GM21737 (cell line): ENCODE data around the gene ECSIT.

Experiments used
- ATAC-seq: cut with Tn5 transposase; IDR thresholded peaks from one replicate; pipeline ENCODE4 v1.9.1; 2021; ENCODE audit warnings: mild to moderate bottlenecking, moderate library complexity; ENCODE audit not compliant: unreplicated experiment

The ECSIT gene

DNA sequence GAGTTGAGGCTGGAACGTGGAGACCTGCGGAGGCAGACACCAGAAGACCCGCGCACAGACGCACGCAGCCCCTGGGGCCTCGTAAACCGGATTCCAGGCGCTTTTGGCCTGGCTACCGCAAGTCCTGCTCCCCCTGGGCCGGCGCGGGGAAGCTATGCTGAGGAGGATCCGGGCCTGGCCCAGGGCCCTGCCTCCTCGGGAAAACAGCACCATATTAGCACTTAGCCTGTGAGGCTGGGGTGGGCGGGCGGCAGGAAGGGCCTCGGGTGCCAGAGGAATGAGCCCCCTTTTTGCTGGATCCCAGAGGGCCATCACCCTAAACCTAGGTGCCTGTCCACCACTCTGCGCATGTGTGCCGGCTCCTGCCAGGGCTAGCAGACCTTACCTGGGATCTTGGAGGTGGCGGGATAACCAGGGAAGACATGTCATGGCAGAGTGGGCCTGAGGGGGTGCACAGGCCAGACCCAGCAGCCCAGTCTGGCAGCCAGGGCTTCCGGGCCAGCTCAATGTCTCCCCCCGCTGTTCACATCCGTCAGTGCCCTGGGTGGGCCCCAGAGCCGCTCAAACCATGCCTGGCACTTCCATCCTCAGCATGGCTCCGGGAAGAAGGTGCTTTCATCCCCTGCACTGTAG is 22.8 kb upstream of the ECSIT start:
- ATAC-seq = no peak

DNA sequence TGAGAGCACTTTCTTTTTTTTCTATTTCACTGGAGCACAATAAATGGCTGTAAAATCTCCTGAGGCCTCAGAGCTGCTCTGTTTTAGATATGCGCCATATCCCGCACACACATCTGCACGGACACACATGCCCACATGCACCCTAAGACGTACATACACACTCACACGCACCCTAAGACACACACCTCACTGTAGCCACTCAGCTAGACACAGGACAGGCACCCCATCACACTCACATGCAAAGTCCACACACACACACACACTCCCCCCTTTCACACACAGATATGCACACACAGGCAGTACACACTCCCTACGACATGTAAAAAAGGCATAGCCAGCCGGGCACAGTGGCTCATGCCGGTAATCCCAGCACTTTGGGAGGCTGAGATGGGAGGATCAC is 21.3 kb upstream of the ECSIT start:
- ATAC-seq = no peak

DNA sequence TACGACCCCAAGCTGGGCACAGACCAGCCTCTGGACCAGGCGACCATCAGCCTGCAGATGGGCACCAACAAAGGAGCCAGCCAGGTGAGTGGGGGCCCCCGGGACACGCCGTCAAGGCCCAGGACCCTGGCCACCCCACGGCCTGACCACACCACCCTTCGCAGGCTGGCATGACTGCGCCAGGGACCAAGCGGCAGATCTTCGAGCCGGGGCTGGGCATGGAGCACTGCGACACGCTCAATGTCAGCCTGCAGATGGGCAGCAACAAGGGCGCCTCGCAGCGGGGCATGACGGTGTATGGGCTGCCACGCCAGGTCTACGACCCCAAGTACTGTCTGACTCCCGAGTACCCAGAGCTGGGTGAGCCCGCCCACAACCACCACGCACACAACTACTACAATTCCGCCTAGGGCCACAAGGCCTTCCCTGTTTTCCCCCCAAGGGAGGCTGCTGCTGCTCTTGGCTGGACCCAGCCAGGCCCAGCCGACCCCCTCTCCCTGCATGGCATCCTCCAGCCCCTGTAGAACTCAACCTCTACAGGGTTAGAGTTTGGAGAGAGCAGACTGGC is 20.5 kb upstream of the ECSIT start:
- ATAC-seq = no peak

DNA sequence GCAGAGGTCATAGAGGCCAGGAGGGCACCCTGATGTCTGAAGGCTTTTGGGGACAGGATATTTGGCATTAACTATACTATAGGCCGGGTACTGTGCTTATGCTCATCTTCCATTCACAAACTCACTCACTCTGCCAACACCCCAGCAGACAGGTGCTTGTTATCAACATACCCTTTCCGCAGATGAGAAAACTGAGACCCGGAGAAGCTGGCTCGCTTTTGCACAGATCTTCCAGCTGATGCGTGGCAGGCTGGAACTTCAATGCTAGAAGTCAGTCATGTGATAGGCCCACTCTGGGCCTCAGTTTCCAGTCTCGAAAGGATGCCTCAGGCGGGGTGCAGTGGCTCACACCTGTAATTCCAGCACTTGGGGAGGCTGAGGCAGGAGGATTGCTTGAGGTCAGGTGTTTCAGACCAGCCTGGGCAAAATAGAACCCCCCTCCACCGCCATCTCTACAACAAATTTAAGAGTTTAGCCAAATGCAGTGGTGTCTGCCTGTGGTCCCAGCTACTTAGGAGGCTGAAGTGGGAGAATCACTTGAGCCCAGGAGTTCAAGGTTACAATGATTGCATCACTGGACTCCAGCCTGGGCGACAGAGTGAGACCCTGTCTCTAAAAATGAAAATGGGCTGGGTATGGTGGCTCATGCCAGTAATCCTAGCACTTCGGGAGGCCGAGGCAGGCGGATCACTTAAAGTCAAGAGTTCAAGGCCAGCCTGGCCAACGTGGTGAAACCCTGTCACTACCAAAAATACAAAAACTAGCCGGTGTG is 19.2 kb upstream of the ECSIT start:
- no peak for ATAC-seq

DNA sequence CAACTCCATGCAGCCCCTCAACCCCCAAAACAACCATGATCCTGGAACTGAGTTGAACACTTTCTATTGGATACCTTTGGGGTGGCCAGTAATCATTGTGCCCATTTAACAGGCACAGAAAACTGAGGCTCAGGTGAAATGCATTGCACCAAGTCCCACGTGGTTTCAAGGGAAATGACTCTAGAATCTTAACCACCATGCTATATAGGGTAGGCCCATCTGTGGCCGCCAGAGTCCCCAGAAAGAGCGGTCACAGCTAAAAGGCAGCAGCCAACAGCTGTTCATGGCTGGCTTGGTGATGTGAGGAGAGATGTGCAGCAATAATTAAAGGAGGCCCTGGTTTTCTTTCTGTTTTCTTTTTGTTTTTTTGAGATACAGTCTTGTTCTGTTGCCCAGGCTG is 12.3 kb upstream of the ECSIT start:
- ATAC-seq = no peak

DNA sequence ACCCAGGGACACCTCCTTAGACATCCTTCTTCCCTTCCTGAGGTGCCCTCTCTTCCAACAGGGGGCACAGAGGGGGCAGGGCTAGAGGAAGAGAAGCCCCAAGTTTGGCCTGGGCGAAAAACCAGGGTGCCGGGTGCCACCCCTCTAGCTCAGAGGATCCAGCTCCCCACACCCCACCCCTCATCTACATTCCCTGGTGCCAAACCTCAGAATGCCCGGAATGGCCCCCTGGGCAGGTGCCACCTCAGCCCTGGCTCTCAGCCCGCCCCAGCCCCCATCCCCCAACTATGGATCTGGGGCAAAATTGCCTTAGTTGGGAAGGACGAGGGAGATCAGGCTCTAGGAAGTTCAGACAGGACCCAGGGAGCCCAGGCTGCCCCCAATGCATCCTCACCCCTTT is 11.7 kb upstream of the ECSIT start:
- ATAC-seq = no peak

DNA sequence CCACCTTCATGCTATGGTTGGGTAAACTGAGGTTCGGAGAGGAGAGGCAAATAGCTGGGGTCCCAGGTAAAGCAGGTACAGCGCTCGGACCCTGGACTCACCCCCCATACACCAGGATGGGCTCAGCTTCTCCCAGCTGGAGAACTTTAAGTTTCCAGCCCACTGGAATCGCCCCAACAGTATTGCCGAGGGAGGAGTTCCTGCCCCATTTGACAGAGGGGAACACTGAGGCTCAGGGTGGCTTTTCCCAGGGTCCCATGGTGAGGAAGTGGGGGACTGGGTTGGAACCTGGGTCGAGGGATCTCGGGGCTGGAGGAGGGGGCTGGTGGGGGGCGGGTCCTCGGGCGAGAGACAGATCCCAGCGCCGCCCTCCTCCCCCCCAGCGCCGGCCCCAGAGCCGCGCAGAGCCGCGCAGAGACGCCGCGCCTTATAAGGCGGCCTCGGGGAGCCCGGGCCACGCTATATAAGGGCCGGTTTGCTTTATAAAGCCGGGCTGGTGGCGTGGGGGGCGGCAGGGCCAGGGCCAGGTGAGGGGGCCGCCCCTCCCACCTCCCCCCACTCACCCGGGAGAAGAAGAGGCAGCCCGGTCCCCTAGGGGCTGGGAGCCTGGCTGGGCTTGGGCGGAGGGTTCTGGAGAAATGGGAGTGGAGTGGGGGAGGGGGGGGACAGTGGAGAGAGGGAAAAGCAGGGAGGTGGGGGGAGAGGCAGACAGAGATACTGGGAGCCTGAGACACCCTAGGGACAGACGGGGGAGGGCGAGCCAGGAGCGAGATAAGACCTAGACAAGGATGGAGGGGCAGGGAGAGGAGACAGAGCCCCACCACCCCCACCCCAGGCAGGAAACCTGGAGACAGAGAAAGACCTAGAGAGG is 10.8 kb upstream of the ECSIT start:
- no peak for ATAC-seq

DNA sequence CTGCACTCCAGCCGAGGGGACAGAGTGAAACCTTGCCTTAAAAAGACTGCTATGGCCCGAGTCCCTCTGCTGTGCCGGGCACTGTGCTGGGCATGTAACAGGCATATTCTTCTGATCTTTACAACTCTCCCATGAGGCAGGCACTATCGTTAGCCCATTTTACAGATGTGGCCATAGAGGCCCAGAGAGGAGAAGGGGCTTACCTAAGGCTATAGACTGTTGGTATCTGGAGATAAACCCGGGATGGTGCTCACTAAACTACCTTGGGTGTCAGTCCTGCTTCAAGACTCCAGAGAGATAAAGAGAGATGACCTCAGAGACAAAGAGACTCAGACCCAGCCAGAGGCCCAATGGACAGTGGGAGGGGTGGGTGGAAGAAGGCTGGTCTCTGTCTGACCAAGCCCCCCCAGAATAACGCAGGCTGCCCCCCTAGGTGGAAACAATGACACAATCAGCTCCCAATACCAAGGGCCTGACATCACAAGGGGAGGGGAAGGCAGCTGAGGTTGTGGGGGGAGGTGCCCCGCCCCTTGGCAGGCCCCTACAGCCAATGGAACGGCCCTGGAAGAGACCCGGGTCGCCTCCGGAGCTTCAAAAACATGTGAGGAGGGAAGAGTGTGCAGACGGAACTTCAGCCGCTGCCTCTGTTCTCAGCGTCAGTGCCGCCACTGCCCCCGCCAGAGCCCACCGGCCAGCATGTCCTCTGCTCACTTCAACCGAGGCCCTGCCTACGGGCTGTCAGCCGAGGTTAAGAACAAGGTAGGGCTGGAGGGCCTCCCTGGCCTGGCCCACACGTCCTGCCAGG is 9.5 kb upstream of the ECSIT start, which contains the start of gene CNN1:
Gene CNN1, plus strand, starts transcription at position 620 of the 805 bp plus-strand sequence. Its CDS starts 77 bp downstream, at position 697.
- no peak for ATAC-seq

DNA sequence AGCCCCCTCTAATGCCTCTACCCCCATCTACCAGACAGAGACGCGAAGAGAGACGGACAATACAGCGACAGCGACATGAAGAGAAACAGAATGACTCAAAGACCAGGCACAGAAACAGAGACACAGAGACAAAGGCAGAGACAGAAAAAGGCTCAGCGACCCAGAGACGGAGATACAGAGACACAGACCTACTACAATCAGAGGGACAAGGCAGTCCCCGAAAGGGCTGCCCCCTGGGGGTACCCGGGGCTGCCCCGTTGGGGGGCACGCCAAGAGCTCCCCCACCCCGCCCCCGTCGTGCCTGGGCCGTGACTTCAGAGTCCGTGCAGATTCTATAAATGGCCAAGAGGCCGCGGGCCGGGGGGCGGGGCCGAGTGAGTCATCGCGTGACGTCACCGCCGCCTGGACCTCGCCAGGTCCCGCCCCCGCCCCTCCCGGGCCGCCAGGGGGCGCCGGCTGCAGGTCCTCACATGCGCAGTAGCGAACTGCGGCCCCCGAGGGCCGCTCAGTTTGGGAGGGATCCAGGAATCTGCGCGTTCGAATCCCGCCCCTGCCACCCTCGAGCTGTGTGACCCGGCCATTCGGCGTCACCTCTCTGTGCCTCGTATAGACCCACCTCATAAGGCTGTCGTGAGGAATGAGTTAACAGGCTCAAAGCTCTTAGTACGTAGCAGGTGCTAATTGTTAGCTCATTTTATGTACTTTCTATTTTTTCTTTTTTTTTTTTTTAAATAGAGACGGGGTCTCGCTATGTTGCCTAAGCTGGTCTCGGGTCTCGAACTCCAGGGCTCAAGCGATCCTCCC is 7.1 kb upstream of the ECSIT start:
- peak; percentile 54 for ATAC-seq

DNA sequence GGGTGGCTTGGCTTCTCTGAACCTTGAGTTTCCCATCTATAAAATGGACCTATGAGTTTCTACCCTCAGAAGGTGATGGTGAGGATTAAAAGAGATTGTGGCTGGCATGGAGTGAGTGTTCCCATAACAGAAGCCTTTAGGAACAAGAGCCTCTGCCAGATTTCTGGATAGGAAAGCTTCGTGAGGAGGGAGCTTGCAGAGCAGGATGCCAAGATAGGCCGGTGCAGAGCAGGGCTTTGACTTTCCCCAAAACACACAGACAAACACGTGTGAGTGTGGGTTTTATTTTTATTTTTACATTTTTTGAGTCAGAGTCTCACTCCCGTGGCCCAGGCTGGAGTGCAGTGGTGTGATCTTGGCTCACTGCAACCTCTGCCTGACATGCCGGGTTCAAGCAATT is 6.0 kb upstream of the ECSIT start:
- no peak for ATAC-seq

DNA sequence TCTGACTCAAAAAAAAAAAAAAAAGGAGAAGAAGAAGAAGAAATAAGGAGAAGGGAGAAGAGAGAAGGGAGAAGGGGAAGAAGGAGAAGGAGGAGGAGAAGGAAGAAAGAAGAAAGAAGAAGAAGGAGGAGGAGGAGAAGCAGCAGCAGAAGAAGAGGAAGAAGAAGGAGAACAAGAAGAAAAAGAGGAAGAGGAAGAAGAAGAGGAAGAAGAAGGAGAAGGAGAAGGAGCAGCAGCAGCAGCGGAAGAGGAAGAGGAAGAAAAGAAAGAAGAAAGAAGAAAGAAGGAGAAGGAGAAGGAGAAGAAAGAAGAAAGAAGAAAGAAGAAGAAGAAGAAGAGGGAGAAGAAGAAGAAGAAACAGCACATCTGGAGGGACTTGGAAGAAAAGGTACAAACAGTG is 5.6 kb upstream of the ECSIT start:
- ATAC-seq = no peak

DNA sequence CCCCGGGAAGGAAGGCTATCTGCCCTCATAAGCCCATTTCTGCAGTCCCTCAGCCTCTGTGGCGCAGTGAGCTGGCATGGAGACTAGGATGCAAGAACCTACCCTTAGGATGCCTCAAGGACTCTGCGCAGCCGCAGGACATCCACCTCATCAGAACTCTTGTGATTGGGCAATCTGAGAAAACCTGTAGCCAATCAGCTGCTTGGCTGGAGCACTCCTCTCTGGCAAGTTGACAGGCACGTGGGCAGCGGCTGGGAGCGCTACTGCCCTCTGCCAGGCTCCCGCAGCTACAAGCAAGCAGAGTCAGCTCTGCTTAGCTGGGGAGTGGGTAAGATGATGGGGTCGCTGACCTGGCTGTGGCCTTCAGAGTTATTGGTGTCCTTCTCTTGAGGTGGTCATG is 1.5 kb upstream of the ECSIT start:
- no peak for ATAC-seq

DNA sequence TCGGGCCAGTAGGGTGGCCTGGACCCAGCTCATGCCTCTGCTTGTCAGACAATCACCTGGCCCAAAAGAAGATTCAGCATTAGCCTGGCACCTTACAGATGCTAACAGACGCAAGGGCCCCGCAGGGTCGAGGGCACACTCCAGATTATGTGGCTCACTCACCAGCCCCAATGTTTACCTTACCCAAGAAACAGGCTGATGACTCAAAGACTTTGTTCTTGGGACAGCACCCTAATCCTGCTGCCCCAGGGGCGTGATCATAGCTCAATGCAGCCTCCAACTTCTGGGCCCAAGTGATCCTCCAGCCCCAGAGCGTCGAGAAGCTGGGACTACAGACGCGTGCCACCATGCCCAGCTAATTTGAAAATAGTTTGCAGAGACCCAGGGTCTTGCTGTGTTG is 9.8 kb downstream of the ECSIT start:
- no peak for ATAC-seq

DNA sequence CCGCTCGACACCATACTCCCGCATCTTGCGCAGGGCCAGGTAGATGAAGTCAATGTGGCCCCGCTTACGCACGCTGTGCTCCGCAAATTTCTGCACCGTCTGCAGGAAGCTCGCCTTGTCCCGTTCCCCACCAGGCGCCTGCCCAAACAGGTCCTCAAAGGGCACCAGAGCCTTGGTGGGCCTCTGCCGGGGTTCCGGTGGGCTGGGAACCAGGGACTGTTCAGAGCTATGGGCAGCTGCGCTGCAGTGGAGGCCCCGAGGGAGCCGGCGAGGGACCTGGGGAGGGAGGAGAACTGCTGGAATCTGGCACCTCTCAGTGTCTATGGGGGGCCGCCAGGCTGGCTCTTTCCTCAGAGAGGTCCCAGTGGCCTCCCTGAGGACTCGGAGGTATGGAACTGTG is 15.0 kb downstream of the ECSIT start:
- ATAC-seq = no peak

DNA sequence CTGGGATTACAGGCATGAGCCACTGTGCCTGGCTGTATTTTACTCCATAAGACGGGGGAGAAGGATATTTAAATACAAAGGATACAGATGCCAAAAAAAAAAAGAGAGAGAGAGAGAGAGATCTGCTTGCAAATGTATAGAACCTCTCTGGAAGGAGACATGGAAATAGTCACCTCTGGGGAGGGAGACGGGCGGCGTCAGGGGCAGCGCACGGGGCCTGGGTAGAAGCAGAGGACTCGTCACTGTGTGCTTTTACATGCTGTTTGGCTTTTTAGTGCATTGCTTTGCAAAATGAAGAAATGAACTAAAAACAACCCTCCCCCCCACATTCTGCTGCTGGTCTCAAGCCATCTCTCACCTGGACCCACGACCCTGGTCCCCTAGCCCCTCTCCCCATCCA is 18.5 kb downstream of the ECSIT start:
- ATAC-seq = no peak

DNA sequence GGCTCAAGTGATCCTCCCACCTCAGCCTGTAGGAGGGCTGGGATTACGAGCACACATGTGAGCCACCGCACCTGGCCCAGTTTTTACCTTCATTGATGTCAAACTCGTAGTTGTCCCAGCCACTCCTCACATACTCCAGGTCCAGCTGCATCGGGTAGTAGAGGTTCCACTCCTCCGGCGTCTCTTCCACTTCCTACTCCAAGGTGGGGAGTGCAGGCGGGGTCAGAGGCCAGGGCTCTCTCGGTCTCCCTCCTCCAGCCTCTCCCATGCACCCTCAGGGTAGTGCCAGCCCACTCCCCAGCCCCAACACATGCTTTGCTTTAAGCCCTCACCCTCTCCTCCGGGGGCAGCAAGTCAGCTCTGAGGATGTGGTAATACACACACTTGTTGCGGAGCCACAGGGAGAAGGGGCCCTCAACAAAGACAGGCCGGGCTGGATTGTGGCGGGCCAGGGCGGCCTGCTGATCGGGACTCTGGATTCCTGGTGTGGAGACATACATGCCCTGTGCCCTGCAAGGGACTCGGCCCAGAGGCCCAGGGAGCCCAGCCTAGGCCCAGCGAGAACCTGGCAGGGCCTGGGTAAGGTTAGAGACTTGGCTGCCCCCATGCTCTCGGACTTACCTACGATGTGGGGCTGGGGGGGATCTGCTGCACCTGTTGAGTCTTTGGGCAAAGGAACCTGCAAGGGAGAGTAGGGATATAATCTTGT is 21.4 kb downstream of the ECSIT start:
- ATAC-seq = no peak

DNA sequence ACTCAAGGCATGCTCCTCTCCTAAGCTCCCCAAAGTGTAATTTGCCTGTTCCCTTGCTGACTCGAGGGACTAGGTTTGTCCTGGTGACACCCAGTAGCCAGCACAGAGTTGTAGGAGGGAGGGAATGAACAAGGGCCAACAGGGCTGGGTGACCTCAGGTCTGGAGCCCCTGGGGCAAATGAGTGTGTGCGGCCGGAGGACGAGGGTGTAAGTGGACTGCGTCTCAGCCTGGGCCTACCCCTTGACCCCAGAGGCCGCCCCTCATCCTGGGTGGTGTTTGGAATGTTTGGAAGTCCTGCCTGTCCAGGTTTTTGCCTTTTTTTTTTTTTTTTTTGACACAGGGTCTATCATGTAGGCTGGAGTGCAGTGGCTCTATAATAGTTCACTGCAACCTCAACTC is 22.0 kb downstream of the ECSIT start:
- no peak for ATAC-seq

DNA sequence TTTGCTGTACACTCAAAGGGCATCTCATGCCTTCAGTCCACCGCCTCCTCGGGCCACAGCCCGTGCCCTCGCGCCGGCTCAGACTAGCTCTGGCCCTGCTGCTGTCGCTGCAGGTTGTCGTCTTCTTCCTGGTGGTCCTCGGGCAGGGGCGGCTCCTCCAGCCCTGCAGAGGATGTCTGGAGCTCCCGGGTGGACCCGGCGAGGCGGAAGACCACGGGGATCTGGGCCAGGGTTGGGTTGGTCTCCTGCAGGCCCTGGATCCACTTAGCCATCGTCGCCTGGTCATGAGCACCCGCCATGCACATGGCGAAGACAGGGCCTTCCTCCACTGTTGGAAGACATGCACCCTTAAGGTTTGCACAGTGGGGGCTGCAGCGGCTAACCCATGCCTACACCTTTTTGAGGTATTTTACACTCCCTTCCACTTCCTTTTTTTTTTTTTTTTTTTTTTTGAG is 22.8 kb downstream of the ECSIT start:
- peak; percentile 10 for ATAC-seq

DNA sequence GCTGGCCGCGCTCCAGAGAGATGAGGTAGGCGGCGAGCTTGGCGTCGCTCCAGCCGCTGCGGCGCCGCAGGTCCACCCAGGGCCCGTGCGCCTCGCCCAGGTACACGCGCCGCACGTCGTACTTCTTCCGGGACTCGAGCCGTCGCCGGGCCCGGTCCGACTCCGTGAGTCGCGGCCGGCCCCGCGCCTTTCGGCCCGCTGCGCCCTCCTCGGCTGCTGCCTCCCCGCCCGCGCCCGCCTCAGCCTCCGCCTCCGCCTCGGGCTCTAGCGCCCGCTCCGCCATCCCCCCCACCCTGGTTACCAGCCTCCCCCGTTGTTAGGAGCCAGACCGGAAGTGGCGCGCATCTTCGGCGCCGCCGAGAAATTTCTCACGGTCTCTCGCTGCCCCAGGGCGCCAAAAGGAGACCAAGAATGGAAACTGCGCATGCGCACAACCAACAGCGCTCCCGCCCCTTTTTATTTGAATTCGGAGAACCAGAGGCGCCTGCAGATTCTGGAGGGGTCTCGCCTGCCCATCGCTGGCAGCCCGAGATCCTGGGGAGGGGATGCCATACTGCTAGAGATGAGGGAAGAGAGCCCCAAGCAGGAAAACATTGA is 23.3 kb downstream of the ECSIT start, which contains the start of gene ZNF653:
Gene ZNF653, minus strand, starts transcription at position 336 of the 597 bp plus-strand sequence. Its CDS starts 53 bp downstream, at position 283.
- peak; percentile 43 for ATAC-seq
